NT2/D1 (cell line): ENCODE measurements around the gene RNASE8.

Experiments used
- SUZ12 ChIP-seq: IDR thresholded peaks from 2 replicates; pipeline ENCODE4 v1.6.1; 2011; ENCODE audit not compliant: insufficient read length, insufficient read depth; ENCODE audit errors: extremely low read depth
- ZNF274 ChIP-seq: IDR thresholded peaks from 2 replicates; pipeline ENCODE4 v1.6.1; 2011; ENCODE audit warnings: mild to moderate bottlenecking, low read depth, low read length

- TF ChIP-seq ZNF274 (no peak), SUZ12 (no peak)
These were observed 41.0 kb upstream of the RNASE8 start for GRCh38 chr14:21016413-21017190.
